DMS 273 (cell line): ENCODE data around the gene MYPOP.
"Not testable (repeated sequence)": the region's sequence is repeated elsewhere in the genome, so short reads cannot be mapped to it uniquely, and the experiment has no call there.

Source experiments
- DNase-seq: peaks from one replicate; lab custom pipeline; 2025; ENCODE audit not compliant: unreplicated experiment; lab: John Stamatoyannopoulos, UW

The MYPOP gene

GRCh38 chr19:45908956-45909355, 6.5 kb upstream of the MYPOP start:
- no peak for DNase-seq

GRCh38 chr19:45906221-45906620, 3.8 kb upstream of the MYPOP start:
- no peak for DNase-seq

DNA sequence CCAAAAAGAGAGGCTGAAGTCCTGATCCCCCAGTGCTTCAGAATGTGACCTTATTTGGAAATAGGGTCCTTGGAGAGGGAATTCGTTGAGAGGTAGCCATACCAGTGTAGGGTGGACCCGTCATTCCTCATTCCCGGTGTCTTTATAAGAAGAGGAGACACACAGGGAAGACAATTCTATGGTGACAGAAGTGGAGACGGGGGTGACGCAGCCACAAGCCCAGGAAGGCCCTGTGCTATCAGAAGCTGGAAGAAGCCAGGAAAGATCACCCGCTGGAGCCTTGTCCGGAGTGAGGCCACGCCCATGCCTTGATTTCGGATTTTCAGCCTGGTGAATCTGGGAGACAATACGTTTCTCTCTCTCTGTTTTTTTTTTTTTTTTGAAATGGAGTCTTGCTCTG, 2.6 kb upstream of the MYPOP start:
- DNase-seq, result no peak

GRCh38 chr19:45902651-45903625, 525 bp upstream of the MYPOP start:
- DNase-seq, result peak; percentile 99

DNA sequence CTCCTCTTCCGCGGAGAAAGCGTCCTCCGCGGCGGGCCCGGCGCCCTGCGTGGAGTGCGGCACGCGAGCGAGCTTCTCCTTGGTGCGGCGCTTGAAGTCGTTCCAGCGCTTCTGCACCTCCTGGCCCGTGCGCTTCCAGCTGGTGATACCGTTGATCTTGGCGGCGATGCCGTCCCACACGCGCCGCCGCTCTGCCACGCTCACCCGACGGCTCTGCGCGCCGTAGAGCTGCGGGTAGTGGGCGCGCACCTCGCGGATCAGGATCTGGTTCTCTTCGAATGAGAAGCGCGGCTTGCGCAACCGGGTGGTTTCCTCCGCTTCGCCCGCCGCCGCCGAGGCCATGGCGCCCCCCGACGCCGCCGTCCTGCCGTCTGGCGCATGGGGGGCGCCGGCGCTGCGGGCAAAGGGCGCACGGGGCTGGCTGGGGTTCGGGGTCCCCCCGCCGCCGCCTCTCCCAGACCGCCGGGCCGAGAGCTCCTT, 941 bp downstream of the MYPOP start:
- DNase-seq, result peak; percentile 56

DNA sequence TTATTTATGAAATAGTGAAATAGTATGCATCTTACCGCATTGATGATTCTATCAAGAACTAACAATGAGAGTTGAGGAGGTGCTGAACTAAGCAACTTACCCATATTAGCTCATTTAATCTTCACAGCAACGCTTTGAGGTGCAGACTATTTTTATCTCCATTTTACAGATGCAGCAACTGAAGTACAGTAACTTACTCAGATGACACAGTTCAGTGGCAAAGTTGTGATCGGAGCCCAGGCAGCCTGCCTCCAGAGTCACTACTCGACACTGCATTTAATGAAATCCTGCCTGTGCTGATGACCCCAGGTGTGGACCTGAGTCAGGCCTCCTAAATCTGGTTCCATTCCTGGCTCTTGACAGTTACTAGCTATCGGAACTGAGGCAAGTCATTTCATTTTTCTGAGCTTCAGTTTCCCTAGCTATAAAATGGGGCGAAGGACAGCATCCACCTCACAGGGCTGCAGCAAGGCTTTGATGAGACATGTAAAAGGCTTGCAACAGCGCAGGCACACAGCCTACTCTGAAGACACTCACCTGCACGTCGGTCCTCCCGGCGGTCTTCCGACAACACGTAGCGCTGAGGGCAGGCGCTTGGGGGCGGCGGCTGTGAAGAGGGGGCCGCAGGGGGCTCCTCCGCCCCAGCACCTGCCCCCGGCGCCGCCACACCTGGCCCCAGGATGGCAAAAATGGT, 1.5 kb downstream of the MYPOP start:
- DNase-seq, result no peak

DNA sequence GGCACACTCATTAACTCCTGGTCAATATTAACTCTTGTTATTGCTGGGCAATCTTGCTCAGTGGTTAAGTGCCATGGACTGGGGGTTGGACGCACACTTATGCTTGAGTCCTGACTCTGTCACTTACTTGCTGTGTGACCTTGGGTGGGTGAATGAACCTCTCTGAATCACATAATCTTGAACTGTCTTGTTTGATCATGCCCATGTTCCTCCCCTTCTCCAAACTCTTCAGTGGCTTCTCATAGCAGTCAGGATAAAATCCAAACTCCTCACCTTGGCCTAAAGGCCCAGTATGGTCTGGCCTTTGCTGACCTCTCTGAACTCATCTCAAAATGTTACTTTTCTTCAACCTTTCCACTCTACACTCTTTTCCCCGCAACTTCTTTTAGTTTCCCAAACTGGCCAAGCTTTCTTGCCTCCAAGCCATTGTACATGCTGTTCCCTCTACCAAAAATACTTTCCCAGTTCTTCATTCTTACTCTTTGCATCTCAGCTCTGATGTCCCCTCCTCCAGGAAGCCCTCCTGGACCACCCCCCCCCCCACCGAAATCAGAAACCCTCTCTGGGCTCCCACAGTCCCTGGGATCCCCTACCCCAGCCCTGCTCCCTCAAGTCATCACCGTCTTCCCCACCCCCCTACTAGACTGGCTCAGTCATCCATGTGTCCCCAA, 2.4 kb downstream of the MYPOP start:
- DNase-seq, result no peak

GRCh38 chr19:45899253-45899652, 3.2 kb downstream of the MYPOP start:
- no peak for DNase-seq

DNA sequence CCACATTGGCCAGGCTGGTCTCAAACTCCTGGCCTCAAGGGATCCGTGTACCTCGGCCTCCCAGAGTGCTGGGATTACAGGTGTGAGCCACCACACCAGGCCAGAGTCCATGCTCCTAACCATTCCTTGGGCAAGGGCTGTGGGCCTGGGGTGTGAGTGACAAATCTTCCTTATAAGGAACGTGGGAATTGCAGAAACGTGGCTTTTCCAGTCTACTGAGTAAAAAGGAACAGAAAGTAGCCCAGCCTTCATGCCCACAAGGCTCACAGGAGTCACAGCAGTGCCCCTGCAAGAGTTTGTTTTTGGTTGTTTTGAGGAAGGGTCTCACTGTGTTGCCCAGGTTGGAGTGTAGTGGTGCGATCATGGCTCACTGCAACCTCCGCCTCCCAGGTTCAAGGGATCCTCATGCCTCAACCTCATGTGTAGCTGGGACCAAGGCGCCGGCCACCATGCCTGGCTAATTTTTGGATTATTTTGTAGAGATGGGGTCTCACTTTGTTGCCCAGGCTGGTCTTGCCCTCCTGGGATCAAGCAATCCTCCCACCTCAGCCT, 5.1 kb downstream of the MYPOP start:
- no peak for DNase-seq

DNA sequence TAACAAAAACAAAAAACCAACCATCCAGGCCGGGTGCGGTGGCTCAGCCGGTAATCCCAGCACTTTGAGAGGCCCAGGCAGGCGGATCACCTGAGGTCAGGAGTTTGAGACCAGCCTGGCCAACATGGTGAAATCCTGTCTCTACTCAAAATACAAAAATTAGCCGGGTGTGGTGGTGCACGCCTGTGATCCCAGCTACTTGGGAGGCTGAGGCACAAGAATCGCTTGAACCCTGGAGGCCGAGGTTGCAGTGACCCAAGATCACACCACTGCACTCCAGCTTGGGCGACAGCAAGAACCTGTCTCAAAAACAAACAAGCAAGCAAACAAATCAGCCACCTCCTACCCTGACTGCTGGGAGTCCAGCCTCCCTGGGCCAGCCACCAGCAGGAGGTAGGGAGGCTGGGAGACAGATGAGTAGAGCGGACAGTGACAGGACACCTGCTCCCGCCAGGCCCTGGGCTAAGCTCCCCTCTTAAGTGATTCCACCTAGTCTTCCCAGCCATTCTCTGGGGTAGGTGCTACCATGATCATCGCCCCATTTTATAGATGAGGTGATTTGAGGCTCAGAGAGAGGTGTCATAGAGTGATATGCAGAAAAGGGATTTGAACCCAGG, 6.3 kb downstream of the MYPOP start:
- not testable (repeated sequence) for DNase-seq

GRCh38 chr19:45895519-45895972, 6.9 kb downstream of the MYPOP start:
- DNase-seq, result no peak

- no peak for DNase-seq
Observed at GRCh38 chr19:45890877-45891276, 11.5 kb downstream of the MYPOP start.

DNA sequence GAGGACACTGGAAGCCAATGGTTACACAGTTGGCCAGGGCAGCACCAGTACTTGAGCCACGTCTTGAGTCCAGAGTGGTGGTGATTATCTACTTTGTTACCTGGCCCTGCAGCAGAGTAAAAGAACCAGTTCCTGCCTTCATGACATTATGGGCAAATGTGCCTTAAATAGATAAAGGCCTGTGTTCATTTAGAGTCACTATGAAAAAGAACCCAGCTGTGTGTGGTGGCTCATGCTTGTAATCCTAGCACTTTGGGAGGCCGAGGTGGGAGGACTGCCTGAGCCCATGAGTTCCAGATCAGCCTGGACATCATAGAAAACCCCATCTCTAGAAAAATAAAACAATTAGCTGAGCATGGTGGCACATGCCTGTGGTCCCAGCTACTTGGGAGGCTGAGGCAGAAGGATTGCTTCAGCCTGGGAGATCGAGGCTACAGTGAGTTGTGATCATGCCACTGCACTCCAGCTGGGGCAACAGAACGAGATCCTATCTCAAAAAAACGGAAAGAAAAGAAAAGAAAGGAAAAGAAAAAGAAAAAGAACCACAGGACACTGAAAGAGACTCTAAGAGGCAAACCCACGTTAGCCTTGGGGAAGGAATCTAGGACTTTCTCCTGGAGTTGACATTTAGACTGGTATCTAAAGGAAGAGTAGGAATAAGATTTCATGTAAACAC, 13.1 kb downstream of the MYPOP start:
- DNase-seq, result no peak

GRCh38 chr19:45887200-45887710, 15.2 kb downstream of the MYPOP start:
- no peak for DNase-seq

DNA sequence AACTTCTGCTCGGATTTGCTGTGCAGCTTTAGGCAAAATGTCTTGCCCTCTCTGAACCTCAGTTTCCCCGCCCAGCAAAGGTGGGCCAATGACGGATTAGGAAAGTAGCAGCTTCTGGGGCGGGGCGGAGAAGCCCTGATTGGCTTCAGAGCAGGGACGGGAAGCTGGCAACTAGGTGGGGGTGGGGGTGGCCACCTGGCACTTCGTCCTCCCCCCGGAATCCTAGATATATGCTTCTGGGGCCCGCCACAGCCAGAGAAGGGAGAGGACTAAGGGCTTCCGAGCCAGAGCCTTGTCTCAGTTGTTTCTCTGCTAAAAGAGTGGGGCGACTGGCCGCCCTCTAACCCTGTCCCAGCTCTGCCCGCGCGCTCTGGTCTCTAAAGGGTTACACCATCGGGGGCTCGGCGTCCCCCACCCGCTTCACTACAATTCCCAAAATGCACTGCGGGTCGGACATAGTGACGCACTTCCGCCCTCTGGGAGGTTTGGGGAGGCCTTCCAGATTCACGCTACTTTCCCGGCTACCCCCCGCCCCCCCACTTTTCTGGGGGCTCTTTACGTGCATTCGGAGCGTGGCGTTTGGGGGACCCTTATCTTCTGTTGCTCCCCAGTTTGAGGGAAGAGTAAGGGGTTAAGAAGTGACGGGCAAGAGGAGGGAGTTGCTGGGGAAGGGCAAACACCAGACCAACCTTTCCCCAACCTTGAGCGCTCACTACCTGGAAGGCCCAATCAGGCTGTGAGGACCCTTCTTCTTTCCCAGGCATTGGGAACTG, 15.8 kb downstream of the MYPOP start:
- DNase-seq, result peak; percentile 97

GRCh38 chr19:45885556-45886426, 16.6 kb downstream of the MYPOP start, which contains the start of gene IRF2BP1:
Gene IRF2BP1 (minus strand): TSS chr19:45886141. CDS start chr19:45885774, 367 bp downstream.
- DNase-seq, result peak; percentile 97

DNA sequence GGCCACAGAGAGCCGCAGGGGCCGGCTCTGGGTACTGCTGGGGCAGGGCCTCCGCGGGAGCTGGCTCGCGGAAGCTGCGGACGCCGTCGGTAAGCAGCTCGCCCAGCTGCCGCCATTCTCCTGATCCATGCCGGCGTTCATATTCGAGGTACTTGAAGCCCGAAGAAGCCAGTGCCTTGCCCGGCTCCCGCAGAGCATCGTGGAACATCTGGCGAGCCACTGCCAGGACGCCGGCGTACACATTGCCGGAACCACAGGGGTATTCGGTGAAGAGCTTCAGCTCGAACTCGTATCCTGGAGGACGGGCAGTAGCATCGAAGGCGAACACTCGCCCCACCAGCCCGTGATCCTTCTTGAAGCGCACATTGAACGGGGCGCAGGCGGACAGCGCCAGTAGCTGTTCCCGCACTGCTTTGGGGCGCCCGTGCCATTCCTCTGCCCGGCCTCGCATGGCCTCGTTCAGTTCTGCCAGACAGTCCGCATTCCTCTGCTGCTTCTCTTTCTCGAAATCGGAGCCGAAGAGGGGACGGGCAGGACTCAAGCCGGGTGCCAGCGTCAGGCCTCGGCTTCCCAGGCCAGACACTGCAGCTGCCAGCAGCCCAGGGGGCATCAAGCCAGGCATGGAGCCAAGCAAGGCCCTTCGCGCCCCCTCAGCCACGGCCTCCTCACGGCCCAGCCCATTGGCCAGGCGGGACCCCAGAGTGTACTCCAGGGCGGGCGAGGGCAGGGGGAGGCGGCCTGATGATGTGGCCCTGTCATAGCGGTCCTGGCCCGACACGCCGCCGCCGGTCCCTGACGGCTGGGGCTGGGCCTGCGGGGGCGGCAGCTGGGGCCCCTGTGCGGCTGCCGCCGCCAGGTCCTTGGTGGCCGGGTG, 17.5 kb downstream of the MYPOP start:
- peak; percentile 69 for DNase-seq
